Endothelial cell of umbilical vein (primary cell): Measurements from ENCODE around the gene ARPC1A. TPM values are rescaled to one million over a fixed set of nuclear protein-coding genes. Genes with fewer than 3 reads are reported as not detected.

Experiments
- BruUV-seq: library from RNA; stranded (reverse); fragments of 400-500 nt; replicated peaks from 2 replicates; lab custom pipeline; 2021; lab: Mats Ljungman, UMichigan
- CTCF ChIA-PET: fragments of 300-600, 350-600 bp; sonication (Branson Sonifier 250); formaldehyde crosslinking; loops from one replicate; lab custom pipeline; 2021; ENCODE audit warnings: antibody characterized with exemption, inconsistent platforms; lab: Charles Lee
- POLR2A ChIA-PET: fragments of 300-600, 350-600 bp; sonication (Branson Sonifier 250); formaldehyde crosslinking; loops from one replicate; lab custom pipeline; 2021; ENCODE audit warnings: antibody characterized with exemption, inconsistent platforms; lab: Charles Lee
- DNase-seq: peaks from one replicate; pipeline ENCODE4 v3.0.0-alpha.2; 2011; ENCODE audit warnings: low read depth, low spot score
- FAIRE-seq: peaks from 2 replicates; lab custom pipeline; 2011; peaks lifted over from hg19 to GRCh38; lab: Jason Lieb, UNC
- H2AFZ ChIP-seq: 2 replicates; pipeline ENCODE4 v1.6.0; 2012; ENCODE audit warnings: low read depth, low read length, control low read depth, inconsistent platforms
- H3K27ac ChIP-seq: 2 replicates; pipeline ENCODE4 v1.5.1; 2011; ENCODE audit warnings: low read depth, mild to moderate bottlenecking, control low read depth, low read length, moderate library complexity; ENCODE audit not compliant: insufficient read depth
- H3K27me3 ChIP-seq, 2 experiments: 2 replicates each; pipeline versions ENCODE4 v1.6.0 to v1.6.1; 2011; ENCODE audit warnings: low read length in 2 of 2, mixed read lengths in 1 of 2; ENCODE audit not compliant: control insufficient read depth in 2 of 2, insufficient read depth in 2 of 2
- H3K36me3 ChIP-seq, 2 experiments: 2 replicates in 1 of 2; 3 replicates in 1 of 2; pipeline ENCODE4 v1.5.1; 2011; ENCODE audit warnings: low read length in 2 of 2, mild to moderate bottlenecking in 1 of 2, moderate library complexity in 1 of 2; ENCODE audit not compliant: control insufficient read depth in 2 of 2, insufficient read depth in 2 of 2; ENCODE audit errors: extremely low read depth in 1 of 2
- H3K4me1 ChIP-seq: 3 replicates; pipeline ENCODE4 v1.5.1; 2011; ENCODE audit warnings: mild to moderate bottlenecking, low read length; ENCODE audit not compliant: control insufficient read depth, insufficient read depth; ENCODE audit errors: extremely low read depth
- H3K4me2 ChIP-seq: 2 replicates; pipeline ENCODE4 v1.6.1; 2011; ENCODE audit warnings: low read length, control low read depth, mixed read lengths; ENCODE audit not compliant: insufficient read depth
- H3K4me3 ChIP-seq, 3 experiments: fragments of 200-600 bp in 1 of 3; sonication (generic), shearing (Covaris generic) in 1 of 3; replicated peaks in 1 of 3; 2 replicates each; pipeline ENCODE4 v1.5.1; 2011 to 2016; ENCODE audit warnings: control low read depth in 3 of 3, low read length in 3 of 3, mild to moderate bottlenecking in 2 of 3, inconsistent platforms in 1 of 3, low read depth in 1 of 3, moderate library complexity in 1 of 3; ENCODE audit not compliant: insufficient read depth in 1 of 3
- H3K79me2 ChIP-seq: 2 replicates; pipeline ENCODE4 v1.6.0; 2012; ENCODE audit warnings: low read length, inconsistent platforms; ENCODE audit not compliant: control insufficient read depth, insufficient read depth
- H3K9ac ChIP-seq: replicated peaks from 2 replicates; pipeline ENCODE3; 2011; ENCODE audit warnings: low read length, control low read depth; ENCODE audit not compliant: insufficient read depth; ENCODE audit errors: extremely low read depth
- H3K9me1 ChIP-seq: replicated peaks from 3 replicates; pipeline ENCODE4 v1.6.0; 2011; ENCODE audit warnings: mild to moderate bottlenecking, low read length; ENCODE audit not compliant: control insufficient read depth, insufficient read depth; ENCODE audit errors: extremely low read depth
- H3K9me3 ChIP-seq: replicated peaks from 2 replicates; pipeline ENCODE4 v1.5.1; 2012; ENCODE audit warnings: low read length, inconsistent platforms; ENCODE audit not compliant: control insufficient read depth, insufficient read depth
- H4K20me1 ChIP-seq: replicated peaks from 2 replicates; pipeline ENCODE3; 2011; ENCODE audit warnings: mild to moderate bottlenecking, low read length; ENCODE audit not compliant: control insufficient read depth, insufficient read depth; ENCODE audit errors: extremely low read depth
- FOS ChIP-seq: IDR thresholded peaks from 2 replicates; pipeline ENCODE4 v1.6.1; 2011; ENCODE audit warnings: mild to moderate bottlenecking, low read length, moderate library complexity, borderline replicate concordance; ENCODE audit not compliant: insufficient read depth
- MAX ChIP-seq: IDR thresholded peaks from 2 replicates; pipeline ENCODE4 v1.6.1; 2011; ENCODE audit not compliant: insufficient read depth, insufficient read length
- MYC ChIP-seq: IDR thresholded peaks from one replicate; pipeline ENCODE4 v1.6.1; 2011; ENCODE audit warnings: mild to moderate bottlenecking, low read depth, low read length
- POLR2A ChIP-seq: IDR thresholded peaks from 2 replicates; pipeline ENCODE4 v1.6.1; 2012; ENCODE audit warnings: low read depth, mild to moderate bottlenecking, control low read depth, low read length
- POLR2AphosphoS5 ChIP-seq: IDR thresholded peaks from 2 replicates; pipeline ENCODE4 v1.6.1; 2012; ENCODE audit warnings: low read depth, mild to moderate bottlenecking, control low read depth, low read length, moderate library complexity; ENCODE audit not compliant: insufficient read depth
- dilution Hi-C: fragments of 300-500 bp; cut with MboI; formaldehyde crosslinking; loops from one replicate; pipeline ENCODE4 v1.15.0; 2019; ENCODE audit warnings: low sequenced_read_pairs; ENCODE audit not compliant: extremely low pct_ligation_motif_present
- intact Hi-C: fragments of 100-400 bp; cut with micrococcal nuclease; formaldehyde crosslinking; loops from one replicate; pipeline ENCODE4 v1.10.0; 2022
- polyA plus RNA-seq, 4 experiments: library from polyadenylated mRNA; depleted of rRNA in 3 of 4; stranded (reverse) in 3 of 4; unstranded in 1 of 4; fragments of >200 nt; gene quantifications; 2 replicates each; pipeline versions ENCODE4 v1.2.1 to v1.2.3, GENCODE V29; 2011 to 2012; ENCODE audit warnings: missing spikeins in 1 of 4
- total RNA-seq: library from RNA; stranded (reverse); gene quantifications from 2 replicates; pipeline ENCODE4 v1.2.3, GENCODE V29; 2021

Gene ARPC1A
- total and polyA plus RNA-seq, 2 donors (not counting 3 experiments of a cell fraction or from before 2014, with no cell fraction given): 200 to 243 TPM

- no peak overlapping the region for H3K9ac ChIP-seq
Measured at GRCh38 chr7:99324559-99324958, 1.1 kb upstream of the ARPC1A start.

DNA sequence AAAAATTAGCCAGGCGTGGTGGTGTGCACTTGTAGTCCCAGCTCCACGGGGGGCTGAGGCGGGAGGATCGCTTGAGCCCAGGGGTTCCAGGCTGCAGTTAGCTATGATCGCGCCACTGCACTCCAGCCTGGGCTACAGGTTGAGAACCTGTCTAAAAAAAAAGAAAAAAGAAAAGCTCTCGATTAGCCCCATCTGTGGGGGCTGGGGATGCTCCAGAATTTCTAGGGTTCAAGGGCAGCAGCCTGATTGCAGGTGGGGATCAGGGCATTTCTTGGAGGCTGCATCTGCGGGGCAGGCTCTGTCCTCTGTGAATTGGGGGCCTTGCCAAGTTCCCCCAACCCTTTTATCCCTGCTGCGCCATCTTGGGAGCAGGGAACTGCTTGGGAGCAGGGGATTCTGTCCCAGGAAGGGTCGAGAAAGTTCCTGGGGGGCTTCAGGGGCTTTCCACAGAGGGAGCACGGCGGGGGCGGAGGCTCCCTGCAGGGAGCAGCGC, 651 bp upstream of the ARPC1A start:
- no peaks in the 10 kb centered on the region for H3K9me3 ChIP-seq
- H3K79me2 ChIP-seq: peaks cover 40% of the 10 kb centered on the region
- H3K4me1 ChIP-seq: peaks cover 35% of the 10 kb centered on the region
- peak overlapping the region; percentile 84 to 99 (median 94) for H3K4me3 ChIP-seq
- H2AFZ ChIP-seq: peak overlapping the region; percentile 85
- CTCF ChIA-PET: interaction anchor here (2.3 kb wide), 1 partner anchor 285 kb away, joined by 13 read pairs; no protein-coding TSS in a partner anchor
- peak overlapping the region; percentile 97 for H3K4me2 ChIP-seq
- H3K9me1 ChIP-seq: no peaks in the 10 kb centered on the region
- no peaks in the 10 kb centered on the region for H3K36me3 ChIP-seq
- no peaks in the 10 kb centered on the region for H3K27me3 ChIP-seq
- FAIRE-seq: no peak
- dilution Hi-C loops: no loop called here
- intact Hi-C loops: loop anchor here (2.0 to 5.0 kb wide), 2 partner anchors 182 to 1078 kb away; no protein-coding TSS in a partner anchor
- TSS peak; percentile 83 for BruUV-seq
- TF ChIP-seq POLR2A (no peak), MYC (no peak), FOS (no peak)
- H3K27ac ChIP-seq: peak overlapping the region; percentile 76
- DNase-seq: no peak
- H4K20me1 ChIP-seq: no peaks in the 10 kb centered on the region
- POLR2A ChIA-PET: interaction anchor here (0.9 kb wide), 1 partner anchor 295 kb away, joined by 4 read pairs; no protein-coding TSS in a partner anchor
- H3K9ac ChIP-seq: peak overlapping the region; percentile 98

More at GRCh38 chr7:99324559-99324958, 1.1 kb upstream of the ARPC1A start:
- Histone ChIP-seq H3K4me3 (no peak overlapping the region), H3K4me1 (peaks cover 30% of the 10 kb centered on the region), H3K36me3 (no peaks in the 10 kb centered on the region), H3K4me2 (no peak overlapping the region), H3K9me3 (no peaks in the 10 kb centered on the region), H4K20me1 (no peaks in the 10 kb centered on the region), H3K27ac (no peak overlapping the region), H3K27me3 (no peaks in the 10 kb centered on the region), H2AFZ (no peak overlapping the region), H3K79me2 (peaks cover 36% of the 10 kb centered on the region), H3K9me1 (no peaks in the 10 kb centered on the region)
- no peak for DNase-seq
- intact Hi-C loops: loop anchor here (2.0 kb wide), 1 partner anchor 182 kb away; no protein-coding TSS in a partner anchor
- BruUV-seq: no TSS peak
- ChIA-PET CTCF (no interaction called here), POLR2A (no interaction called here)
- FAIRE-seq: no peak
- TF ChIP-seq POLR2AphosphoS5 (no peak), MAX (no peak), POLR2A (no peak)
- dilution Hi-C loops: no loop called here
